HG03196 (cell line): Measurements from ENCODE around the gene ARHGAP15.
A peak's percentile ranks its signal among the peaks of the same experiment; 100 is the strongest.

Source experiments
- ATAC-seq: cut with Tn5 transposase; IDR thresholded peaks from one replicate; pipeline ENCODE4 v1.9.1; 2021; ENCODE audit not compliant: unreplicated experiment

The ARHGAP15 gene

DNA sequence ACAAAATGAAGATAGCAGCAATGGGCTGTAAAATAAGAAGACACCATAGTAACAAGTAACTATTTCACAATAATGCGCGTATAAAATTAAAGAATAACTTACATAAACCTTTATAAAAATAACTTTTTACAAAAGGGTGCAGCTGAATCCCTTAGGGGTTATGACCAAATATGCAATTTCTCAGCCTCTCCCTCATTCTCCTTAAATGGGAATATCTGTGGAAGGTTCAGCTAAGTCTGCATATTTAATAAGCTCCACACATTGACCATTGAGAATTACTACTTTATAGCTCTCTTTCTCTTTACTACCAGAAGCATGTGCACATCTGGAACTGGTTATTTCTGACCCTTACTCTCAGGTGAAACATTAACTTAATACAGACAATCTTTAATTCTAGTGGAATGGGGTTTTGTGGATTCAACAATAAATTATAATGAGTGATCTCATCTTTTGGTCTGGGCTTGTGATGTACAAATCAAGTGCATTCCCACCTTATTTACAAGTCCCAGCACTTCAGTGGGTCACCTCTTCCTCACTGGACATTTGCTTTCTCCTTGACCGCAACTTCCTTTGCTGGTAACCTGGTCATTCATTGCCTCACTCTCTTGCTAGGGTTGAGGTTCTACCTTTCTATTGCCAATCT lies 15.7 kb downstream of the ARHGAP15 start:
- ATAC-seq = no peak

DNA sequence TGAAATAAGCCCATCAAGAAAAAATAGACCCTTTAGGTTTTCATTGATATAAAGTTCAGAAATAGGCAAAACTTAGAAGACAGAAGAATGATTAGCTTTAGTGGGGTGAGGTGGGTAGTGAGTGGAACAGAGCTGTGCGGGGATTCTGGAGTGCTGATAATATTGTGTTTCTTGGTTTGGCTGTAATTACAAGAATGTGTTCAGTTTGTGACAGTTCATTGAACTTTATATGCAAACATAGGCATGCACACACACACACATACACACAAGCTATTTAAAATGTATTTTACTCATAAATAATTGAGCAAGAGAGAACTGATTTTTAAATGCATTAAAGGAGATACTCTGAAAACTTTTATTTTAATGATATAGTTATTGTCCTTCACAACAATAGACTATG lies 17.1 kb downstream of the ARHGAP15 start:
- ATAC-seq = no peak

DNA sequence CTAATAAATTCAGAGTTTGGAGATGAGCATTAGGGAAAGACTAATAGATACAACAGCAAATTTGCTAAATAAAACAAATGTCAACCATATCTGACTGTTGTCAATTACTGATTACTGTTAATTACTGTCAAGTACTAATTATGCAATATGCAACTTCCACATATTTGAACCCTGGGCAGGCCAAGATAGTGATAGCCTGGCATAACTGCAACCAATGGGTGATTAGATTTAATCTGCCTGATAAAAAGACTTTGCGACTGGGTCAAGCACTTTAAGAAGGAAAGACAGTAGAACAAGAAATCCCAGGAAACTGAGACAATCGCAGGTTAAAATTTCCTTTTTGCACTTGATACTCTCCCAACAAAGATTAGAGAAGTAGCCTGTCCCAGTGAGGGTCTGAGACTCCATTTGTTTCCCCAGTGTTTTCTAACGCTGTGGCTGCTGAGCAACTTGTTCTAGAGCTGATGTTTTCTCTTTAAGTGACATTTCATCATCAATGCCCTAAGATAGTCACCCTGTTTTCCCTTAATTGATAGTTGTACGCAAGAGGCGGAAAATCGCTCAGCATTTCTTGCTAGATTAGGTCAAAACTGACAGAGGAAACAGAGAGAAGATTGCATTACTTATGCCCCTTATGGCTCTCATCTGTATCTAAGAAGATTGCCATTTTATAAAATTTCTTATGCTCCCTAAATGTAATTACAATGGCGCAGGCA lies 17.8 kb downstream of the ARHGAP15 start:
- ATAC-seq = no peak

DNA sequence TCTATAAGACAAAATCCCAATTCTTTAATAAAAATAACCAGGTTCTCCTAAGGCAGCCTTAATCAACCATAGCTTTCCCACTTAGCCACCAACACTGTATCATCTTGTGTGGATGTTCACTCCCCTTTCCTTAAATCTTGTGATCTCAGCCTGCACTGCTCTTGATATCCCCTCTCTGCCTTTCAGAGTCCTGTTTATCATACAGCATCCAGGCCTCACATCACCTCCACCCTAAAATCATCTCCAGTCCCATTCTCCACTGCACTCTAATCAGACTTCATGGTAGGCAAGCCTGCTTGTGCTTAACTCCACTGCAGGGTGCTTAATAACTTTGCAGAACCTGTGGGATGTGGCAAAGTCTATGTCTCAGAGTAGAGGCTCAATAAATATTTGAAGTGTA lies 18.8 kb downstream of the ARHGAP15 start:
- no peak for ATAC-seq

DNA sequence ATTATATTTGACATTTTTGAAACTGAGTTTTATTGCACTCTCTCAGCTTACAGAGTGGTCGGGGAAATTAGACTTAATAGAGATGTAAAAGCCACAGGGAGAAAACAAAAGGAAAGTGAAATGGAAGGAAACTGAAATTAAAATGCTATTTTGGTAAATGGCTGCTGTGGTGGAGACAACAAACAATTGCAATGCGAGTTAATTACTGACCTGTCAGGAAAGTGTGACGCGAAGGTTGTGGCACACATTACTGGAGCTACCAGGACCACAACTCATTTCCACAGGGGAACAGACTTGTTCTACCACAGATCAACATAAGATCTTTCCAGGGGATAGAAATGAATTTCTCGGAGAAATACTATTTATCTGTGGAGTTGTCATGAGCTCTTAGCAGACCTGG lies 19.5 kb downstream of the ARHGAP15 start:
- no peak for ATAC-seq

DNA sequence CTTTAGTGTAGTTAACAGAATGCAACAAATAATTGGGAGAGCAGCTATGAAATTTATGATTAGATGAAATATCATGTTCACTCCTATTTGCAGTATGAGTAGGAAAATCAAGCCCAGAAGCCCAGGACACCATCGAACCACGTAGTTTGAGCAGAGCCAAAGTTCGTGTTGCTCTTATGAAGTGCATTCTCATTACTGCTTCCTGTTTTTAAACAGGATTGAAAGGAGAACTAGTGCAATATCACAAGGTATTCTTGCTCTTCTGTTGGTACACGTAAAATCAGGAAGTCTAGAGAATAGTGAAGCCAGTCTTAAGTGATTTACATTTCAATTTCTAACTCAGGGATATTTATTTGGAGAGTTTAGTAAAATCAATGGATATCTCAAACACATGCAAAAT lies 21.1 kb downstream of the ARHGAP15 start:
- ATAC-seq = peak; percentile 51

DNA sequence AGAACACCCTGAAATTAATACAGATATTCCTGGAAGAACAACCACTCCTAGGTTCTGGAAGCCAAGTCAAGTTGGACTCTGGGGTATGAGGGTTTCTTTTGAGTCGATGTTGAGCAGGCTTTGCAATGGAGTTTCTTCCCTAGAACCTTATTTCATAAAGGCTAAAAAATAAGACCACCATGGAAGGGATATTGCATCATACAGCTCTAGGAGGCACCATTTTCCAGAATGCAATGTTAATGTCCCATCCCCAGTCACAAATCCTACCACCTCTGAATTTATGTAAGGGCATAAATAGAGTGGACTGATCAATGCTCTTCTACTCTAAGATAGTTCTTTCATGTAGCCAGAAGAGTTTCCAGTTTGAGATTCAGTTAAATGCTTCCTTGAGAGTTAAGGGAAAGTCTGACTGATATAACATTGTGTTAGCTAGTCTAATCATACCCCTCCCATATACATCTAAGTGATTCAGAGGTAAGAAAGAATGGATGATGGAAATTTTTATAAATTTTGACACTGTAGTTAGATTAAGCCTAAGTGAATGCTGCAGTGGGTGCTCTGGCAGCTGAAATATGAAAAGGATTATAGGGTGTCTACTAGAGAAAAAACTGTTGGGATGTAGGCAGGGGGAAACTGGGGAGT lies 22.0 kb downstream of the ARHGAP15 start:
- ATAC-seq = no peak

DNA sequence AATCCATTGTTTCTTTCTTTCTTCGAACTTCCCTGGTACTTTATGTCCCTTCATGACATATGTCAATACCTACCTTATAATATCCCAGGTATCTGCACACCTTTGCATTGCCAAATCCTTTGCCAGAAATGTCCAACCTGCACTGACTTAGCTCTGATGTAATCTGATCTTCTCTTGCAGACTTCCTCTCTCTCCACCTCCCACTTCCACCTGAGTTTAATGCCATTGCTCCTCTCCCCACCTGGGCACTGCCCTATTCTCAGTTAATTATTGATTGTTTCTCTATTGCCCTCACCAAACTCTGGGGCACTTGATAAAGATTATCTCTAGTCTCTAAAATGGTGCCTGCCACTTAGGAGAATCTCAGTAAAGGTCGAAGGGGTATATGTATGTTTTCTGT lies 23.0 kb downstream of the ARHGAP15 start:
- no peak for ATAC-seq

DNA sequence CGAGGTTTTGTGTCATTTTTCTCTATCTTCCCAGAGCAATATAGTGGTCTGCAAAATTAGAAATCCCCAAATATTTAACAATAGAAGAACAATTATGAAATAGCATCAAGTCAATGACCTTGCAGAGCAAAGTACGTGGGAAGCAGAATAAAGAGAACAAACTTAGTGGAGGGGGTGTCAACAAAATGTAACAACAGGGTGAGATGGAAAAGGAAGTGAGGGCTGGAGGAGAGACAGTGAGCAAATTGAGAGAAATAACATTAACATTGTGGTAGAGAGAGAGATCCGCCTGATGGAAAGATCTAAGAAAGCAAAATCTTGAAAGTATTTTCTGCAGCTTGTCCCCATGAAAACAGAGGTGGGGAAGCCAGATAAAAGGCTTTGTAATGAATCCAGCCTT lies 23.4 kb downstream of the ARHGAP15 start:
- no peak for ATAC-seq

DNA sequence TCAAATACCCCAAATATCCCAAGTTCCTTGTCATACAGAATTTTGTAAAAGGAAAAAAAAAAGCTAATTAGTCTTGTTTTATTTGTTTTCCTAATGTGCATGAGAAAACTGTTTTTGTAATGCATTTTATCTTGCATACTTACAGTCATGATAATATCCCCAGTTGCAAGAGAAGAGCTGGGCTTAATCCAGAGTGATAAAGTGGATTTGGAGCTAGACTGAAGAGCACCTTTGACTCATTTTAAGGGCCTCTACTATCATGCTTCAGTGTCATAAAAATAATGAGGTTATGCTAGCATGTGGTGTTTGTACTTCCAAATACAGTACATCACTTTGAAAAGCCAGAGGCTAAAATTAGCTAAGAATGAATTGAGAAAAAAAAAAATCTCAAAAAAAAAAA lies 26.4 kb downstream of the ARHGAP15 start:
- no peak for ATAC-seq

DNA sequence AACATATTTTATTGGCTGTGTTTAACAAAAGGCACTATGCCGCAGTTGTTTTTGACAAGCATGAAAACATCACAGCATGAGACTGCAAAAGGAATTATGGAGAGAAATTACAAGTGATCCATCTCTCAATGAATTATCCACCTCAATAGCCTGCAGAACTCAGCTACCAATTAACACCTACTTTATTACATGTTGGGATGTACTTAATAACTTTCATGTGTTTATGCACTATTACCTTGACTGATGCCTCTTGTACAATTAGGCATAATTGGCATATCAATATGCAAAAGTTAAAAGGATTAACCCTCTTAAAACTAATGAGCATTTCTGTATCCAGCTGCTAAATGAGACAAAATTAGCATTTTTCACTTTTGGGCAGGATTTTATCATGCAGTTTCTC lies 27.8 kb downstream of the ARHGAP15 start:
- ATAC-seq = no peak

DNA sequence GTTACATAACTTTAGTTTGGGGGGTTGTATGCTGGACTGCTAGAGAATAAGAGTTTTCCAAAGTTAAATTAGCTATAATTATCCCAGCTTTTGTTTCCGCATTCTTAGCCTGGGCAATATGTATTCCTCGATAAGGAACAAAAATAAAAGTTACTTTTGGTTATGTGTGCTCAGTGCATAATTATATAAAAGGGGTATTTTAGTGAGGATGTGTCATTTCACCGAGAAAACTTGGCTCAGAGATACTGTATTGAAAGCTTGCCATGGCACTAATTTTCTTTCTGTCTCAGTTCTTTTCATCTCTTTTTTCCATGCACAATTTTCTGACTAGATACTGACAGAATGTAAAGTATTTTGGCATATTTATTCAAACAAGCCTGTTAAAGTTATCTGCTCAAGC lies 28.2 kb downstream of the ARHGAP15 start:
- ATAC-seq = no peak

DNA sequence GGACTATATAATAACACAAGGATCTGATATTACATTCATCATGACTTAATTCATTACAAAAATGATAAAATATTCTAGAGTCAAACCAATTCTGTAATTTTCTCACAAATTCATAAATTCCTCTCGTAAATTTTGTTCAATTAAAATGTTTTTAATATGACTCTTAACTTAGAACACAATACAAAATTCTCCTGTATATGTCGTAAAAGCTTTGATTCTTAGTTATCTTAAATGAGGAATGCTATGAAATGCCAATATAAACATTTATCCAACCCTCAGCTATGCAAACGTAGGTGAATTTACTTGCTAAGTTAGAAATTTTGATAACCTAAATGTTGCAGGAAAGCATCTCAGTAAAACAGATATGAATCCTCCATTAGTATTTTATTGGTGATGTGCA lies 28.9 kb downstream of the ARHGAP15 start:
- no peak for ATAC-seq

DNA sequence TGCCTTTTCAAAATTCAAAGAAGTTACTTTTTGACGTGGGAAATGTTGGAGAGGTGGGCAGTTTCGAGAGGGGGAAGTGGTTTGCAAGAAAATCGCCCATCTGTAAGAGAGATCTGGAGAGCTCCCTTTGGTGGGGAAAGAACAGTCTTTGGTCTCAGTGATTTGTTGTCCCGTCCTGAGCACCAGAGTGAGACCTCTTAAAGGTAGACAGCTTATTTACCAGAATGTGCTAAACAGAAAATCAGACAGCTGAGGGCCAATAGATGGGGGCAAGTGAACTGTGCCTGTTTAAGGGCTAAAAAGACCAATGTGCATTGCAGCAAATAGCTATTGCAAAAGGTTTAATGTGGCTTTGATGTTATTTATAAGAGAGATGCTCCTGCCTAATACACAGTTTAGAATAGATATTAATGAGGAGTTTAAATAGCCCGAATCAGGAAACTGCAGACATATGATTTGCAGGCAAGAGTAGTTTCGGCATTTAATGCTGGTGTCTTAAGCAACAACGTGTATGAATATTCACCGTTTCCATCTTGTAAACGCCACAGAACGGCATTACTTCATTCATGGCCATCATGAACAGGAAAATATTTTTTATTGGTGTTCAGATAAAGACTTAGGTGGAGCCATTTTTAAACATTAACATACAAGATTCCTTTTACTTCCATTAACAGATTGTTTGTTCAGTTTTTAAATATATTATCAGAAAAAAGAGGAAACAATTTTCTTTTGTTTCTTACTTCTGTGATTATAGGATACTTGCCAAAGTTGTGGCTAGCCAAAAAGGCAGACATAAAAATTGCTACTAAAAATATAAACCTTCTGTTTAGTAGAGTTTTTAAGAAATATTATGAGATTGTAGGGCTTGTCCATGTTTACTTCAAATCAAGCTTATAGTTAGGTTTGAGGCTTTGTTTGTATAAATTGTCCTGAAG lies 29.6 kb downstream of the ARHGAP15 start:
- ATAC-seq = no peak

DNA sequence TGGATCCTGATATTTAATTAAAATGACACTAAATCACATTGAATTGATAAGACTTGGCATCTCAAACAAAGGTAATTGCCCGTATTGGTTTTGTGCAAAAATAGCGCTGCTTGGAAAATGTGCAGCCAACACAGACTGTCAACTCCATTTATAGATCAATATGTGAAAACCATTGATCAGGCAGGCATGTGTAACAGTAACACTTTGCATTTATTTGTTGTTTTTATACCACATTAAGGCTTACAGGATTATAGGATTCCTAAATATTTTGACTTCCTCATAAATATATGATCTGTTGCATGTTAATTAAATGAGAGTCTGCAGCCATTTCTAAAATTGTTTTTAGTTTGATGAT lies 30.2 kb downstream of the ARHGAP15 start:
- no peak for ATAC-seq

DNA sequence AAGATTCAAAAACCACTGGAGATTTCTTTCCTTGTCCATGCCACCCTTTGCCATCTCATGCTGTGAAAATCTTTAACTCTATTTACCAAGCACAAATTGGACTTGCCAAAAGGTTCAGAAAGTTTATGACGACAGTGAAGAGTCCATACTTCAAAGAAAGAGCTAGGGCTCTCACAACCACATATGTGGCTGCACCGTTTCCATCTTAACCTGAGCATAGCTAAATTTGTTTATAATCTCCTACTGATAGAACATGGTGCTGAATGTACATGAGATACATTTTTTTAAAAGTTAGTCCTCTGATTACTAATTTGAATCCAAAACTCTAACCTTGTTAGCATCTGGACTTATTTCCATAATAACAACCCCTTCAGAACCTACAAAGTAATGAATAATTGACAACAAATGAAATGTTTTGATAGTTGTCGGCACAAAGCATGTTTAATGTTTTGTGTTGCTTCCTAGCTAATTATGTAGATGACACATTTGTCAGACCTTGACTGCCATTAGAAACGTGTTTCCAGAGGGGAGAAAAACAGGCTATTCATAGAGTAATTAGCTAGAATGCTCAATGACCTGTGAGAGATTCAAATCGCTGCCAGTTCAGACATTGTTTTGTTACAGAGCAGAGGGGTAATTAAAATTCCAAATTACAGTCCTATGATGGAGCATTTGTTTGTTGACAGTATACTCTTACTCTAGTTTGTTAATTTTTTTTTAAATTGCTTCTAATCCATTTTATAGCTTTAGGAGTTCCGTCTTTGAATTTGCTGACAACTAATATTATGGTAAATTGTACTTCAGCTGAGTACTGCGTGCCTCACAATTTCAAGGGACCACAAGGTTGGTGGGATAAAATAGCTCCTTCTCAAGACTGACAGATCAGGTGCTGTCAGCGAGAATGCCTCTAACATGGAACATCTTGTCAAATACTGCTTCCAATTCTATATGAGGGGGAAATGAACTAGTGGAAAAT lies 31.8 kb downstream of the ARHGAP15 start:
- ATAC-seq = no peak

DNA sequence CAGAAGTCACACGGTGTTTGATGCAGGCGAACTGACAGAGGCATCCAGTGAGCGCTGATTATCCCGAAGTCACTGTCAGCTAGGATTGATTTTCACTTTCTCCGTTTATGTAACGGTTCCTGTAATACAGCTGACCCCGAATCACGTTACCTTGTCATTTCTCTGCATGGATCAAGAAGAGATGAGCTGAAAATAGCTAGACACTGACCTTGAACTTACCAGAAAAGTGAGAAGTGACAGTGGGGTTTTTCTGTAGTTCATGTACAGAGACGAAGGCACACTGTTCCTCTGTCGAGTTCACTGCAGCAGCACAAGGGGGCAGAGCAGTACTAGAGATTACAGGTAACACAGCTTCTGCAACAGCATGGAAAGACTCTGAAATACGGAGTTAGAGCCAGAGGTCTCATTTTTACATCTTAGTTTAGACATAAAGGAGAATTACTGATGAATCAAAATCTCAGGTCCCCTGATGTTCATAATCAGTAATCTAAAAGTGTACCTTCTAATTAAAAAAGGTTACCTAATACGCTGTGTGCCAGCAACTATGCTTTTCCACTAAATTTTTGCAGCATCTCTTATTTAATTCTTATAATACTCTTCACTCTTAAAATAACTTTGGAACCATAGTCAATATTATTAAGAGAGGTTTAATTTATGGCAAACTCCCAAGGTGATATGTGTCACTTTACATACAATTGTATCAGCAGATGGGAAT lies 33.1 kb downstream of the ARHGAP15 start:
- peak; percentile 67 for ATAC-seq

DNA sequence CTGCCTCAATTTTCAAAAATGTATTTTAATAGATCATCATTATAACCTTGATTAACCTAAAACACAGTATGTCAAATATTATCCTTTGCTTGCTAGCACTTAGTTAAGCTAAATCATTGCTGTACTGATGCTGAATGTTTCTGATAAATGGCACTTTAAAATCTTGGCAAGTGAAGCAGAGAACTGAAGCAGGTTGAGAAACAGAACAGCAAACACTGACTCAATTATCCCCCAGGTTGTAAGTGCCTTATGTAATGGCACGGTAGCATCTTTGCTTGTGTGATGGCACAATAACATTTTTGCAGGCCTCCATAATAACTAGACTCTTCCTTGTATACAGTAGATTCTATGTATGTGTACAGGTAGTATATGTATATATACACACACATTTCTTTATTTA lies 33.8 kb downstream of the ARHGAP15 start:
- ATAC-seq = no peak

DNA sequence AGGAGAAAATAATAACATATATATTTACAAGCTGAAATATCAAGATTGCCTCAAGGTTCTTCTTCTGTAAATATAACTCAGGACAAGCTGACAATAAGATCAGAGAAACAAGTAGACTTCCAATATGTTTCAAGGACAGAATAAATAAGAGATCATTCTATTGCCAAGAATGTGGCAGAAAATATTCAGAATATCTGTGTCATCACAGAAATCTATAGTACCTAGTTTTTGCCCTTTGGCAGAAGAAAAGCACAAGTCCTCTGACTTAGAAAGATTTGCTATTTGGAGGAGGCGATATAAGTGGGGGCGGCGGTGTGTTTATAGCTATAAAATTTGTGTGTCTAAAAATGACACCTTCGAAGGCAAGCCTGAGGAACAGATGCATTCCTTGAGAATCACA lies 34.3 kb downstream of the ARHGAP15 start:
- no peak for ATAC-seq

DNA sequence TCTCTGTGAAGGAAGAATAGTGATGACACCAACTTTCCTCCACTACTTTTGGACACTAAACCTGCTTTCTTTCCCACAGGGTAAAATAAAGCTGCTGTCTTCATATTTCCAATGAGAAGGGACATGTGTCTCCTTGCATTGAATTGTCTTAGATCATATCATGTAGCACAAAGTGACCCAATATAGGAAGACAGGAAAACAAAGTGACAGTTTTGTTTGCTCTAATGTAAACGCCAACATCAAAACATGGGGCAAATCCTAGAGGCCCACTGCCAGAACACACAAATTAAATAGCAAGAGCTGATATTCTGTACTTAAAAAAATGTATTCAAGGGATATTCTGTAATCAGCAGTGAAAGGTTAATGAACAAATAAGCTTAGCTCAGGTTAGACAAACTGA lies 36.1 kb downstream of the ARHGAP15 start:
- ATAC-seq = no peak
